ENCODE data around the gene SESN3.
"Not testable (repeated sequence)": the region's sequence is repeated elsewhere in the genome, so short reads cannot be mapped to it uniquely, and the experiment has no call there.

The SESN3 gene, protein sequence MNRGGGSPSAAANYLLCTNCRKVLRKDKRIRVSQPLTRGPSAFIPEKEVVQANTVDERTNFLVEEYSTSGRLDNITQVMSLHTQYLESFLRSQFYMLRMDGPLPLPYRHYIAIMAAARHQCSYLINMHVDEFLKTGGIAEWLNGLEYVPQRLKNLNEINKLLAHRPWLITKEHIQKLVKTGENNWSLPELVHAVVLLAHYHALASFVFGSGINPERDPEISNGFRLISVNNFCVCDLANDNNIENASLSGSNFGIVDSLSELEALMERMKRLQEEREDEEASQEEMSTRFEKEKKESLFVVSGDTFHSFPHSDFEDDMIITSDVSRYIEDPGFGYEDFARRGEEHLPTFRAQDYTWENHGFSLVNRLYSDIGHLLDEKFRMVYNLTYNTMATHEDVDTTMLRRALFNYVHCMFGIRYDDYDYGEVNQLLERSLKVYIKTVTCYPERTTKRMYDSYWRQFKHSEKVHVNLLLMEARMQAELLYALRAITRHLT

DNA sequence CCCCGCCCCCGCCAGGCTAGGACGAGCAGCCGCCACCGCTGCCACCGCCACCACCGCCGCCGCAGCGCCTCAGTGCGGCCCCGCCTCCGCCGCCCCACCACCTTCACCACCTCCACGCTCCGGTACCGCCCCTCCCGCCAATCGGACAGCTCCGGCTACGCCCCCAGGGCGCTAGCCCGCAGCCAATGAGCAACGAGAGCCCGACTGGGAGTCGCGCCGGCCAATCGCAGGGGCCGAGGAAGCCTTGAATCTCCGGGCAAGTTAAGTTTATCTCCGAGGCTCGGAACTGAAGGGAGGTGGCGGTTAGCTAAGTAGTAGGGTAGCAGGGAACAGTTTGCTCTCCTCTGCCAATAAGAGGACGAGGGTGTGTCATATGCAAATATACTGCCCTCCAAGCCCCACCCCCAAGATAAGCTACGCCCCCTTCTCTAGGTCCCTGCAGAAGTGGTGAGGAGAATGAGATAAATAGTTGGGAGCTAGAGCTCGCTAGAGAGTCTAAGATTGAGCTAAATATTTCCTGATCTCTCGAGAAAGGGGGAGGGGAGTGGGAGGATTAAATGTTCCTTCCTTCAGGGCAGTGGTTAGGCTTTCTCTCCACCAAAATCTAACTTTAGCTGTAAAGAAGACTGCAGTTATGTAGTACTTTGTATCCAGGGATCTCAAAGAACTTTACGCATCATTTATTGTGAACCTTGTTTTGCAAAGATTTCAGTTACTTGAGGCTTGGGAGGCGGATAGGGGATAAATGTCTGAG lies at the start of gene SESN3:
TSS of gene SESN3 (minus strand) at position 76 of the 754 bp plus-strand sequence. CDS start 342 bp downstream, outside the sequence.
- DNase-seq = peak; percentile 99

DNA sequence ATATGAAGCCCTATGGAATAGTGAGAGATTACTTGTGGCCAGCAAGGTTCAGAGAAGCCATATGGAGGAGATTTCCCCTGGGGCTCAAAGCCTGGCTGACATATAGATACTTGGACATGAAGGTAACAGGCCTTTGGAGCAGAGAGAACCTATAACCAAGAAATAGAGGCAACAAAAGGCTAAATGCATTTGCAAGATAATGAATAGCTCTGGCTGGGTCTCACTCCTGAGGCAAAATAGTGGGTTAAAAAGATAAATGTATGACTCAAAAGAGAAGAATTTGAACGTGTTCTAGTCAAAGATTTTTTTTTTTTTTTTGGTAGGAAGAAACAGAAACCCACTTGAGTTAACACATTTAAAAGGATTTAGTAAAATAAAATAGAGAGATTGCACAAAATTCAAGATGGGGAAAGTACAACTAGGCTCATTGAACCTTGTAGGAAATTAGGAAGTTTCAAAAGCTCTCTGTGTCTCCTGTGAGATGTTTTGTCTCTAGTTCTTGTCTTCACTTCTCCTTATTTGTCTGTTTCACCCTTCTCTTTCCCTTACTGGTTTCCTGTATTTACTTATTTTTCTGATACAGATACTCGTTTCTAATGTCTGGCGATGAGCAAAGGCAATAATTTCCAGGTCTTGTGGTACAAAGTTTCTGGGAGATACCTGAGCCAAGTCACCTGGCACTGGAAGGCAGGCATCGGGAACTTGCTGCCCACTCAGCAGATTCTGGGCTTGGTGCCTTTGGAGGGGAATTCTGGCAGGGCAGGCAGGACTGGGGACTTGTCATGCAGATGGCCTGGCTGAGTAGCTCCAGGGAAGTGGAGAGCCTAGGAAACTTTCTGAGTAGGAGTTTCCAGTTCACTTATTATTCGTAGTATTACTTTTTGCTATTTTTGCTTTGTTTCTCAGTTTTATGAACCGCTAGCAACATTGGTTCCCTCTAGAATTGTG lies 49.2 kb upstream of the SESN3 start:
- DNase-seq = no peak

DNA sequence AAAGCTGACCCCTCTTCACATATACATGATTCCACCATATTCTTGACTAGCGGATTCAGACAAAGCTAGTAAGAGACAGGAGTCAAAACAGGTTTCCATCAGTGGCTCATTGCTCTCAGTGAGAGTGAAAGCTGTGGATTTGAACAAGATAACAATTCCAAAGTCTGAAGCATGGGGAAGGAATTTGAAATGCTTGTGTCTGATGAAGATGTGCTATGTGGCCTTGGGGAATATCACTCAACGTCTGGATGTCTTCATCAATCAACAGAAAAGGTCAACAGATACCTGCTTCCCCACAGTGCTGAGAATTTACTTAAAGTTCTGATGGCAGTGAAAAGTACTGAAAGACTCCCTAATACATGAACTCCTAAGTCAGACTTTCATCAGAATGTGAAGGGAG lies 46.9 kb upstream of the SESN3 start:
- DNase-seq = no peak

DNA sequence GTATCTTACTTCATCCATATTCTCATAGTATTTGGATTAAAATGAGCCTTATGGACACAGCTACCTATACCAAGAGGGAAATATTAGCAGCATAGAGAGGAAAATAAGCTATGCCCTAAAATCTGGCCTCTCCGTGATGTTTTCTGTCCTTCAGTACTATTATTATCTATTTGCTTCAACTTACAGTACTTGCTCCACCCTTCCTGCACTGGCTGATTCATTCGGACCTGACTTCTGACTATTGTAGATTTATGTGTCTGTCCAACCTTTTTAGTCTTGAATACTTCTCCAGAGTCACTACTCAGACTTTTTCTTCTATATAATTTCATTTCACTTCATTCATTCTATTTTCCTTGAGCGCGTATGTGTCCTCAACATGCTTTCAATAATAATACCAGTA lies 45.1 kb upstream of the SESN3 start:
- DNase-seq = no peak

DNA sequence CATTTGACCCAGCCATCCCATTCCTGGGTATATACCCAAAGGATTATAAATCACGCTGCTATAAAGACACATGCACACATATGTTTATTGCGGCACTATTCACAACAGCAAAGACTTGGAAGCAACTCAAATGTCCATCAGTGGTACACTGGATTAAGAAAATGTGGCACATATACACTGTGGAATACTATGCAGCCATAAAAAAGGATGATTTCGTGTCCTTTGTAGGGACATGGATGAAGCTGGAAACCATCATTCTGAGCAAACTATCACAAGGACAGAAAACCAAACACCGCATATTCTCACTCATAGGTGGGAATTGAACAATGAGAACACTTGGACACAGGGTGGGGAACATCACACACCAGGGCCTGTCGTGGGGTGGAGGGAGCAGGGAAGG lies 42.6 kb upstream of the SESN3 start:
- not testable (repeated sequence) for DNase-seq

GRCh38 chr11:95269036-95269819 lies 38.2 kb upstream of the SESN3 start:
- DNase-seq = no peak

DNA sequence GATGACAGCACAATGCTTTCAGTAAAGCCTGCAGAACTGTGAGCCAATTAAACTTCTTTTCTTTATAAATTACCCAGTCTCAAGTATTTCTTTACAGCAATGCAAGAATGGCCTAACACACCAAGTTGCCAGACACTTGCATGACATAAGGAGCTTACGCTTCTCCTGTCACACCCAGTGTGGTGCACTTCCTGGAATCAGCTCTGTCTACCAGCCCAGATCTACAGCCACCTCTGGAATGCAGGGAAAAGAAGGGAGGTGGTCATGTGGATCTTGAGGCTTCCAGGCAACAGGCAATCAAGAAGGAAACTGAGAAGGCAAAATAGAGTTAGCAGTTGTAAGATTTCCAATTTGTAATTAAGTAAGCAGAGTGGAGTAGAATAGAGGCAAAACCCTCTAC lies 37.4 kb upstream of the SESN3 start:
- no peak for DNase-seq

DNA sequence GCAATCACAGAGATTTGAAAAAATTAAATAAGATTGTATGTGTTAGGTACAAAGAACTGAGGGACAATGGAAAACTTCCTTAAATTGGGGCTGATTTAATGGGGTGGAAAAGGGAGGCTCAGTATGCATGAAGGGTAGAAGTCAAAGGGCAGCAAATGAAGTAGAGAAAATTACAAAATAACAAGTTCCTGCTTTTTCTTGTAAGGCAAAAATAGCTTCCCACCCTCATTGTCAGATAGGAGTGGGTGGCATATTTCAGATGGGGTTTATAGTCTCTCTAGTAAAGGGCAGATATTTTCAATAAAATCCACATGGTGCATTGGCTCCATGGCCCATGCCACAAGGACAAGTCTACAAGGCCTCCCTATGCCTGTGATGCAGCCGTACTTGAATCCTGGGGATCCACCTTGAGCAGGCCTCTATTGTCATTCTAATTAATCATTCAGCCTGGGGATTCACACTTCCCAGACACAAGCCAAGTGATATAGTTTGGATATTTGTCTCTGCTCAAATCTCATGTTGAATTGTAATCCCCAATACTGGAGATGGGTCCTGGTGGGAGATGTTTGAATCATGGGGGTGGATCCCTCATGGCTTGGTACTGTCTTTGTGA lies 36.7 kb upstream of the SESN3 start:
- DNase-seq = no peak

GRCh38 chr11:95266751-95267374 lies 35.9 kb upstream of the SESN3 start:
- no peak for DNase-seq

DNA sequence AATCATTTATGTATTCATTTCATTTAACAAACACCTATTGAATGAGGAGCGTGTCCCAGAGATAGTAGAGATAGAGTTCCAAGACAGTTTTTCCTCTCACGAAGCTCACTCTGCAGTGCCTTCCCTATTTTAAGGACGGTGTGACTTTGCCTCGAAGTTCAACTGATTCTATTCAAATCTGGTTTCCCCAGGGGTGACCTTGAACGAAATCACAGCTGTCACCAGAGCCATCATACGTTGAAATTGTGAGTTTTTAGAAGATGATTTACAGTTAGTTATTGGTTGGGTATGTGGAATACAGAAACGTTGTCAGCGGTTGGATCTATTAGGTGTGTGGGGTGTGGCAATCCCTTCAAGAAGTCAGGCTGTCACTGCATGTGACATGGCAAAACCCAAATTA lies 33.9 kb upstream of the SESN3 start:
- DNase-seq = no peak

DNA sequence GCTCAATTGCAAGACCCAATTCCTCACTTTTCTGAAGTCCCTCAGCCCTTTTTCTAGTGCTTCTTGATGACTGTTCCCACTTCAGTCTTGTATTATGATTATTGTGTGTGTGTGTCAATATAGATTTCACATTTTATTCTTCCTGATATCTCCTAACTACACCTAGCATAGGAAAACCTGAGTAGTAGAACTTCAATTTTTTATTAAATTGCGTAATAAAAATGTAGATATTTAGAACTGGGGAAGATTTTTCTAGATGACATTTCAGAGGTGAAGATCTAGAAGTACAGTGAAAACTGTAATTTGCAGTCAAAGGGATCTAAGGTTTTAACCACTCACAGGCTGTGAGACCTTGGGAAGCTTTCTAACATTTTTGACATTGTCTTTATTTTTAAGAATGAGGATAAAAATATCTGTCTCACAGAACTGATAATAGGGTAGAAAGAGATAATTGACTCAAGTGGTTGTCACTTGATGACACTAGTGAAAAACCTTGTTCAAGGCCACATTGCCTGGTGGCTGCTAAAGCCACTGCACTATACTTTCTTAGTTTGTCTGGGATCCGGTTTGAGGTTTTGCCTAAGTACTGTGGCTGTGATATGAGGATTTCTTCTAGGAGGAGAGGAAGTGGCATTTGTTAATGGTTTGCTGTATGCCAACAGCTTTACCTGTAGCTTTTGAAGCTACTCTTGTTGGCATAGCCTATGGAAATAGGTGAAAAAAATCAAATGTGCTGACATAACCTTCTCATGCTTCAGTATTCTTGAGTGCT lies 32.2 kb upstream of the SESN3 start:
- no peak for DNase-seq

GRCh38 chr11:95257456-95257971 lies 26.5 kb upstream of the SESN3 start:
- DNase-seq = no peak

- DNase-seq = peak; percentile 9
Observed at GRCh38 chr11:95256321-95256779, 25.3 kb upstream of the SESN3 start.

DNA sequence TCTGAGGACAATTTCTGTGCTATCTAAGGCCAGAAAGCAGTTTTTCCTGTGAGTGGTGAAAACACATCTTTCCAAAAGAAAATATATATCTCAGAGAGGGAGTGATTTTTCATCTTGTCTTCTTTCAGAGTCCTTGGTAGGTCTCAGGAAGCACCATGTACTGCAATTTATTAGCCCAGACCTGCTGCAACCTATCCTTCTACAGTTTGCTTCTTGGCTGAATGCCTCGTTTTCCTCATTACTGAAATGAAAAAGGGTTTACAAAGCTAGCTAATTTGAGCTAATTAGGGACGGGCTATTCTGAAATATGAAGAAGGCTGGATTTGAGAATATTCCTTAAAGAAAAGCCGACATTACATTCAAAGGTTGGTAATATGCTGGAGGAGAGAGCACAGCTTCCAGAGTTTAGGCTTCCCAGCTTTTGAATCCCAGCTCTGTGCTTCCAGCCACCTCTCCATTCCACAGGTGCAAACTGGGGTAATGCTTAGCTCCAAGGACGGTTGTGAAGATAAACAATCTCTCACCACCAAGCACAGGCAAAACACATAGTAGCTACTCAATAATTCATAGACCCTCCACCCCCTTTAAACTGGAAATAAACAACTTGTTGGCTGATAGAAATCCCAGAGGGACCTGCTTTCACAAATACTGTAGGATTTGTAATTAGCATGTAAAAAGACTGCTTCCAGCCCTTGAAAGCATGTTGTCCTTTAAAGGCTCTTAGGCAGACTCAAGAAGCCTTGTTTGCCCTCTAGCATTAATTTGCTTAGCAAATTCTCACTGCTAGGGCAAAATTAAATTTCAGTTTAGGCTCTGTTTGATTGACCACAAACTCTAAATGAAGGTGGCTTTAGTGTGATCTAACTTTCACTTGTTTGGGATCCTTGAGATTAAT lies 24.5 kb upstream of the SESN3 start:
- DNase-seq = no peak

DNA sequence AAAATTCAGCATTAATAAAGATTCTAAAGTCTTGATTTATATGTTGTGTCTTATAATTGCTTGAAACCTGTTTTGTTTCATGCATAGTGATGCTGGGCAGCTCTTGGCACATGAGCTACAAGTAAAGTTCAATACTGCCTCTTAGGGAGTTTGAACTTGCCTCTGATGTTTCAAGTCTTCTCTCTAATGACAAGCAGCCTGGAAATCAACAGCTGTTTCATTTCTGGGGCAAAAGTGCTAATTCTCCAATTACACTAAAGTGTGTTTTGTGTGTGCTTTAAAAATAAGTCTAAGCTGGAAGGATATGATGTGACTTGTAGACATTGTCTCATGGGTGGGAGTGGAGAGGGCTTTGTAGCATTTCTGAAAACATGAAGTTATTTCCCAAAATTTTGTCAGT lies 23.7 kb upstream of the SESN3 start:
- no peak for DNase-seq

DNA sequence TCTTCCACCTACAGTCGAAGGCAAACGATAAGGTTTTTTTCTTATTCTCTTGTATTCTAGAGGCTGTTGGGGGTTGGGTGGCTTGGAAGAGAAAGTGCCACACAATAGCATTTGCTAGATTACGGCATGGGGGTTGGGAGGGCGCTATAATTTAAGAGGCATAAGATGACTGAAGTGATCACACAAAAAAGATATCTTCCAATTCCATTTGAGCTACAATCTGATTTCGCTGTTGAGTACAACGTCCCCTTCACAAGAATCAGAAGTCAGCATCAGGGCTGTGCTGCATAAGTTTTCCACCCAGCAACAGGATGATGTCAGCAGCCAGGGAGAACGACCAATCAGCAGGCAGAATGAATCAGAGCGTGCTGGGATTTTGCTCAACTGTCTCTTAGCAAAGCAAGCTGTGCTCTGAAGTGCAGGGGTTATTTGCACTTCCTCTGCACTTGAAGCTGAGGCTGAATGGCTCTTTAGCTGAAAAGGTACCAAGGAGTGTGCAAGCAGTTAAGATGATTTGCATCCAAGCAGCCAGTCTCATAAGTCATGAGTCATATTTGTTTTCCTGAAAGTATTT lies 23.2 kb upstream of the SESN3 start:
- peak; percentile 88 for DNase-seq

- DNase-seq = no peak
Observed at GRCh38 chr11:95253141-95253540, 22.1 kb upstream of the SESN3 start.

DNA sequence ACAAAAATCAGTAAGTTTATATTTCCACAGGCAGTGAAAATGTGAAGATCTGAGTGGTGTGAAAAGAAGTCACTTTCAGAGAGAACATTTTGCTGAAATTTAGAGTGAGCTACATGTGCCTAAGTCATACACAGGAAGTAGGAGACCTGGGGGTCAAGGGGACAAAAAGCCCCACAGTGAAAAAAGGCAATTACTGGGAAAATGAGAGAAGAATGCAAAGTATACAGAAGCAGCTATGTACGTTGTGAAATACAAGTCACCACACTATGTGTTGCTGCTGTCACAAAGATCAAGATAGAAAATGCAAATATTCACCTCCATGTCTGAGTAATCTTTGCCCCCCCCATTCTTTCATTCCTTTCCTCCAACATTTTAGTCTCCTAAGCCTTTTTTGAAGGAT lies 21.6 kb upstream of the SESN3 start:
- DNase-seq = no peak
